HepG2 (cell line): ENCODE measurements around the gene CIAPIN1. TPM values are rescaled to one million over a fixed set of nuclear protein-coding genes. Genes with fewer than 3 reads are reported as not detected.

Experiments used
- CBX1 ChIP-seq: IDR thresholded peaks from one replicate; pipeline ENCODE4 v1.6.1; 2016; ENCODE audit warnings: antibody characterized with exemption, low read depth
- ESRRA ChIP-seq: sonication (generic); formaldehyde crosslinking; IDR thresholded peaks from 2 replicates; pipeline ENCODE4 v1.5.1; 2020; ENCODE audit warnings: mild to moderate bottlenecking, low read depth, missing genetic modification reagents
- ETV6 ChIP-seq: sonication (generic); formaldehyde crosslinking; conservative IDR thresholded peaks from 2 replicates; pipeline ENCODE4 v1.4.0; 2020; ENCODE audit warnings: missing genetic modification reagents
- FLYWCH1 ChIP-seq: sonication (generic); formaldehyde crosslinking; IDR thresholded peaks from 2 replicates; pipeline ENCODE4 v1.8.1; 2023; ENCODE audit warnings: mild to moderate bottlenecking, missing genetic modification reagents
- IRF2 ChIP-seq: IDR thresholded peaks from 2 replicates; pipeline ENCODE4 v1.6.1; 2018; ENCODE audit warnings: missing genetic modification reagents, missing compliant biosample characterization
- JUND ChIP-seq: sonication (generic); formaldehyde crosslinking; IDR thresholded peaks from 2 replicates; pipeline ENCODE4 v1.8.0; 2022; ENCODE audit warnings: mild to moderate bottlenecking, missing genetic modification reagents
- PHF21A ChIP-seq: sonication (generic); formaldehyde crosslinking; IDR thresholded peaks from 2 replicates; pipeline ENCODE4 v1.5.0; 2020; ENCODE audit warnings: mild to moderate bottlenecking, missing genetic modification reagents
- RNF2 ChIP-seq: fragments of 450-650 bp; conservative IDR thresholded peaks from 2 replicates; pipeline ENCODE4 v1.6.1; 2016; ENCODE audit warnings: low read depth
- SRSF1 ChIP-seq: fragments of 200-400 bp; formaldehyde crosslinking; optimal IDR thresholded peaks from 2 replicates; pipeline ENCODE3; 2017; ENCODE audit warnings: mild to moderate bottlenecking, low read depth, low read length, moderate library complexity
- TEAD3 ChIP-seq: optimal IDR thresholded peaks from 2 replicates; pipeline ENCODE3; 2016; ENCODE audit warnings: borderline replicate concordance
- ZNF274 ChIP-seq: sonication (generic); formaldehyde crosslinking; IDR thresholded peaks from 2 replicates; pipeline ENCODE4 v1.5.1; 2020; ENCODE audit warnings: mild to moderate bottlenecking, missing genetic modification reagents
- ZNF30 ChIP-seq: sonication (generic); formaldehyde crosslinking; IDR thresholded peaks from 2 replicates; pipeline ENCODE4 v1.5.0; 2020; ENCODE audit warnings: mild to moderate bottlenecking, missing genetic modification reagents
- ZNF572 ChIP-seq: sonication (generic); formaldehyde crosslinking; IDR thresholded peaks from 2 replicates; pipeline ENCODE4 v1.5.1; 2020; ENCODE audit warnings: mild to moderate bottlenecking, missing genetic modification reagents
- ZNF850 ChIP-seq: sonication (generic); formaldehyde crosslinking; conservative IDR thresholded peaks from 2 replicates; pipeline ENCODE4 v1.9.0; 2021; ENCODE audit warnings: mild to moderate bottlenecking, missing genetic modification reagents
- polyA plus RNA-seq, 8 experiments: library from polyadenylated mRNA; depleted of rRNA in 3 of 8; stranded (reverse) in 7 of 8; unstranded in 1 of 8; fragments of >200 nt; fragmentation: Illumina TruSeq in 4 of 8; extraction: Trizol in 4 of 8; gene quantifications; 2 replicates each; pipeline versions ENCODE4 v1.2.1 to v1.2.3, GENCODE V29; 2011 to 2016; ENCODE audit warnings: low read depth in 4 of 8, missing spikeins in 1 of 8, mixed read lengths in 1 of 8; ENCODE audit not compliant: insufficient read depth in 1 of 8
- total RNA-seq, 5 experiments: library from RNA; depleted of rRNA; stranded (reverse); fragments of >200 nt; fragmentation: Illumina TruSeq; extraction: Trizol; gene quantifications; 2 replicates each; pipeline ENCODE4 v1.2.3, GENCODE V29; 2016; ENCODE audit warnings: low read depth in 1 of 5
- TF ChIP-seq, protein P1 (sequence below), 2 experiments: sonication (generic) in 1 of 2; formaldehyde crosslinking in 1 of 2; IDR thresholded peaks; 2 replicates each; pipeline versions ENCODE4 v1.4.0 to v1.6.1; 2018 to 2020; ENCODE audit warnings: missing genetic modification reagents in 2 of 2, borderline replicate concordance in 1 of 2, low read depth in 1 of 2, mild to moderate bottlenecking in 1 of 2, missing biosample characterization in 1 of 2
- TF ChIP-seq, protein P2 (sequence below): sonication (generic); formaldehyde crosslinking; IDR thresholded peaks from 2 replicates; pipeline ENCODE4 v1.8.0; 2022; ENCODE audit warnings: mild to moderate bottlenecking, missing genetic modification reagents
- TF ChIP-seq, protein P3 (sequence below): sonication (generic); formaldehyde crosslinking; IDR thresholded peaks from 2 replicates; pipeline ENCODE4 v1.5.0; 2020; ENCODE audit warnings: mild to moderate bottlenecking, low read depth, missing genetic modification reagents, borderline replicate concordance
- TF ChIP-seq, protein P4 (sequence below): sonication (generic); formaldehyde crosslinking; IDR thresholded peaks from 2 replicates; pipeline ENCODE4 v1.4.0; 2020; ENCODE audit warnings: mild to moderate bottlenecking, missing genetic modification reagents
- TF ChIP-seq, protein P5 (sequence below): sonication (generic); formaldehyde crosslinking; IDR thresholded peaks from 2 replicates; pipeline ENCODE4 v1.4.0; 2020; ENCODE audit warnings: missing genetic modification reagents
- TF ChIP-seq, protein P6 (sequence below): IDR thresholded peaks from 2 replicates; pipeline ENCODE4 v1.6.1; 2016; ENCODE audit warnings: missing biosample characterization, missing genetic modification reagents, low read depth

The CIAPIN1 gene
- total and polyA plus RNA-seq, 2 of the 13 experiments (the other 11 are each of a cell fraction or from before 2014, with no cell fraction given), result 69.3 to 89.7 TPM

DNA sequence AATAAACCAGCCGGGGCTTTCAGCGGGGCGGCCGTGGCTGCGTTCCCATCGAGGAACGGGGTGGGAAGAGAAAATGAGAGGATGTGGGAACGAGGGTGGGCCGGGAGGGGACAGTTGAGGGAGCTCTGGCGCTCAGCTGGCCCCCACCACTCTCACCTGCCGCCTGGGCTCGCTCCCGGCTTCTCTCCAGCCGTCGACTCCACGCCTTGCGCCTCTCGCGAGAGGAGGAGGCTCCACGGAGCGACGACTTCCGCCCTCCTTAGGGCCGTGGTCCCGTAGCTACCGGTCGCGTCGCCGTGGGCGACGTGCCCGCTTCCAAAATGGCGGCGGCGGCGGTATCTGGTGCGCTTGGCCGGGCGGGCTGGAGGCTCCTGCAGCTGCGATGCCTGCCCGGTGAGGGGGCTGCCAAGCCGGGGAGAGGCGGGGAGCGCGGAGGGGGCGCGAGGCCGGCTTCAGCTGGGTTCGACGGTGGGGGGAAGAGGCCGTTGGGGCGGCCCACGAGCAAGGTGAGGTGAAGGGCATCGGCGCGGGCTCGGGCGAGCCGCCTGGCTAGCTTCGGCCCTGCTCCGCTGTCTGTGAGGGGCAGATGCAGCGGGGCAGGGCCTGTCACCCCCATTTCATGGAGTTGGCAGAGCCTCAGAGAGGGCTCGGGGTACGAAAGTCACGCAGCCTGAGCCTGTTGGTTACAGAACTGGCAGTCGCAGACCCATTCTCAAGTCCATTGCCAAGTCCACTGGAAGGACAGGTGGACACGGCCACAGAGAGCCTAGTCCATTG, at the start of gene CIAPIN1, which contains the start of gene COQ9 (continued):
- TF ChIP-seq, protein P1, sequence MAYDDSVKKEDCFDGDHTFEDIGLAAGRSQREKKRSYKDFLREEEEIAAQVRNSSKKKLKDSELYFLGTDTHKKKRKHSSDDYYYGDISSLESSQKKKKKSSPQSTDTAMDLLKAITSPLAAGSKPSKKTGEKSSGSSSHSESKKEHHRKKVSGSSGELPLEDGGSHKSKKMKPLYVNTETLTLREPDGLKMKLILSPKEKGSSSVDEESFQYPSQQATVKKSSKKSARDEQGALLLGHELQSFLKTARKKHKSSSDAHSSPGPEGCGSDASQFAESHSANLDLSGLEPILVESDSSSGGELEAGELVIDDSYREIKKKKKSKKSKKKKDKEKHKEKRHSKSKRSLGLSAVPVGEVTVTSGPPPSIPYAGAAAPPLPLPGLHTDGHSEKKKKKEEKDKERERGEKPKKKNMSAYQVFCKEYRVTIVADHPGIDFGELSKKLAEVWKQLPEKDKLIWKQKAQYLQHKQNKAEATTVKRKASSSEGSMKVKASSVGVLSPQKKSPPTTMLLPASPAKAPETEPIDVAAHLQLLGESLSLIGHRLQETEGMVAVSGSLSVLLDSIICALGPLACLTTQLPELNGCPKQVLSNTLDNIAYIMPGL (CRISPR knock-in tag; IDR thresholded peaks at IDR 0.05; ENCODE audit: borderline replicate concordance in 1 of 2, low read depth in 1 of 2), result peak; percentile 97 to 98
- peak; percentile 73 for TF ChIP-seq RNF2
- TF ChIP-seq, protein P2, sequence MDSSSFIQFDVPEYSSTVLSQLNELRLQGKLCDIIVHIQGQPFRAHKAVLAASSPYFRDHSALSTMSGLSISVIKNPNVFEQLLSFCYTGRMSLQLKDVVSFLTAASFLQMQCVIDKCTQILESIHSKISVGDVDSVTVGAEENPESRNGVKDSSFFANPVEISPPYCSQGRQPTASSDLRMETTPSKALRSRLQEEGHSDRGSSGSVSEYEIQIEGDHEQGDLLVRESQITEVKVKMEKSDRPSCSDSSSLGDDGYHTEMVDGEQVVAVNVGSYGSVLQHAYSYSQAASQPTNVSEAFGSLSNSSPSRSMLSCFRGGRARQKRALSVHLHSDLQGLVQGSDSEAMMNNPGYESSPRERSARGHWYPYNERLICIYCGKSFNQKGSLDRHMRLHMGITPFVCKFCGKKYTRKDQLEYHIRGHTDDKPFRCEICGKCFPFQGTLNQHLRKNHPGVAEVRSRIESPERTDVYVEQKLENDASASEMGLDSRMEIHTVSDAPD (CRISPR knock-in tag), result no peak; the same call in 1 of the 2 replicates
- TF ChIP-seq, protein P3, sequence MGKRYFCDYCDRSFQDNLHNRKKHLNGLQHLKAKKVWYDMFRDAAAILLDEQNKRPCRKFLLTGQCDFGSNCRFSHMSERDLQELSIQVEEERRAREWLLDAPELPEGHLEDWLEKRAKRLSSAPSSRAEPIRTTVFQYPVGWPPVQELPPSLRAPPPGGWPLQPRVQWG (CRISPR knock-in tag), result no peak
- TF ChIP-seq SRSF1, result peak; percentile 92
- TF ChIP-seq JUND (CRISPR knock-in tag), result no peak
- no peak for TF ChIP-seq CBX1
- TF ChIP-seq ZNF850 (CRISPR knock-in tag), result 0 out of 2 replicates have a peak, but pooled peaks have one; percentile 71
- TF ChIP-seq, protein P4, sequence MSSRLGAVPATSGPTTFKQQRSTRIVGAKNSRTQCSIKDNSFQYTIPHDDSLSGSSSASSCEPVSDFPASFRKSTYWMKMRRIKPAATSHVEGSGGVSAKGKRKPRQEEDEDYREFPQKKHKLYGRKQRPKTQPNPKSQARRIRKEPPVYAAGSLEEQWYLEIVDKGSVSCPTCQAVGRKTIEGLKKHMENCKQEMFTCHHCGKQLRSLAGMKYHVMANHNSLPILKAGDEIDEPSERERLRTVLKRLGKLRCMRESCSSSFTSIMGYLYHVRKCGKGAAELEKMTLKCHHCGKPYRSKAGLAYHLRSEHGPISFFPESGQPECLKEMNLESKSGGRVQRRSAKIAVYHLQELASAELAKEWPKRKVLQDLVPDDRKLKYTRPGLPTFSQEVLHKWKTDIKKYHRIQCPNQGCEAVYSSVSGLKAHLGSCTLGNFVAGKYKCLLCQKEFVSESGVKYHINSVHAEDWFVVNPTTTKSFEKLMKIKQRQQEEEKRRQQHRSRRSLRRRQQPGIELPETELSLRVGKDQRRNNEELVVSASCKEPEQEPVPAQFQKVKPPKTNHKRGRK, result no peak
- TF ChIP-seq ZNF274 (CRISPR knock-in tag), result peak; percentile 94; the same call in 1 of the 2 replicates
- TF ChIP-seq, protein P5, sequence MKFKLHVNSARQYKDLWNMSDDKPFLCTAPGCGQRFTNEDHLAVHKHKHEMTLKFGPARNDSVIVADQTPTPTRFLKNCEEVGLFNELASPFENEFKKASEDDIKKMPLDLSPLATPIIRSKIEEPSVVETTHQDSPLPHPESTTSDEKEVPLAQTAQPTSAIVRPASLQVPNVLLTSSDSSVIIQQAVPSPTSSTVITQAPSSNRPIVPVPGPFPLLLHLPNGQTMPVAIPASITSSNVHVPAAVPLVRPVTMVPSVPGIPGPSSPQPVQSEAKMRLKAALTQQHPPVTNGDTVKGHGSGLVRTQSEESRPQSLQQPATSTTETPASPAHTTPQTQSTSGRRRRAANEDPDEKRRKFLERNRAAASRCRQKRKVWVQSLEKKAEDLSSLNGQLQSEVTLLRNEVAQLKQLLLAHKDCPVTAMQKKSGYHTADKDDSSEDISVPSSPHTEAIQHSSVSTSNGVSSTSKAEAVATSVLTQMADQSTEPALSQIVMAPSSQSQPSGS (CRISPR knock-in tag), result peak; percentile 92
- peak; percentile 89 for TF ChIP-seq TEAD3
- TF ChIP-seq IRF2, result peak; percentile 97
- TF ChIP-seq PHF21A, result peak; percentile 36; the same call in 1 of the 2 replicates
- peak; percentile 95 for TF ChIP-seq ZNF572 (CRISPR knock-in tag)
- TF ChIP-seq, protein P6, sequence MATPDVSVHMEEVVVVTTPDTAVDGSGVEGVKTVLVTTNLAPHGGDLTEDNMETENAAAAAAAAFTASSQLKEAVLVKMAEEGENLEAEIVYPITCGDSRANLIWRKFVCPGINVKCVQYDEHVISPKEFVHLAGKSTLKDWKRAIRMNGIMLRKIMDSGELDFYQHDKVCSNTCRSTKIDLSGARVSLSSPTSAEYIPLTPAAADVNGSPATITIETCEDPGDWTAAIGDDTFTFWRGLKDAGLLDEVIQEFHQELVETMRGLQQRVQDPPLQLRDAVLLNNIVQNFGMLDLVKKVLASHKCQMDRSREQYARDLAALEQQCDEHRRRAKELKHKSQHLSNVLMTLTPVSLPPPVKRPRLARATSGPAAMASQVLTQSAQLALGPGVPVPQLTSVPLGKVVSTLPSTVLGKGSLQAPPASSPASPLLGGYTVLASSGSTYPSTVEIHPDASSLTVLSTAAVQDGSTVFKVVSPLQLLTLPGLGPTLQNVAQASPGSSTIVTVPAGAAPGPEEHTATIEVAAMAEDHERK (CRISPR knock-in tag), result peak; percentile 98
- peak; percentile 99 for TF ChIP-seq ESRRA (CRISPR knock-in tag)
- no peak for TF ChIP-seq ZNF30 (CRISPR knock-in tag)
- TF ChIP-seq ETV6 (CRISPR knock-in tag), result no peak; the same call in 1 of the 2 replicates
- TF ChIP-seq FLYWCH1 (CRISPR knock-in tag), result no peak
